ENCODE results near the gene COG2. TPM values are rescaled to one million over a fixed set of nuclear protein-coding genes. Genes with fewer than 3 reads are reported as not detected.

The COG2 gene
- total RNA-seq, 6 experiments from 2014 or later, result 17.0 to 23.0 (median 20.6) TPM

- Mint-ChIP-seq H3K36me3 (ENCODE audit: low read depth) (no peaks in the 10 kb centered on the region), H3K4me1 (ENCODE audit: low read depth) (peaks cover 12% of the 10 kb centered on the region; the same call in 1 of the 2 replicates), H3K27ac (no peak overlapping the region), H3K27me3 (ENCODE audit: insufficient read depth) (peaks cover 8% of the 10 kb centered on the region), H3K9me3 (no peaks in the 10 kb centered on the region), H3K4me3 (no peak overlapping the region)
- DNase-seq, result no peak
- no peak for TF ChIP-seq CTCF (IDR thresholded peaks at IDR 0.05)
These were observed 97.4 kb downstream of the COG2 start for GRCh38 chr1:230739564-230740290.

Other genes starting within 250 kb of the COG2 start
- under 1 TPM in 1 of 6 experiments, not detected in 5; 0.05 TPM for gene PGBD5, start 216.1 kb upstream of the COG2 start, total RNA-seq (2021; fragmentation: NEBNext Ultra II Directional; extraction: Animal tissue kit (Norgen Biotek cat#: 25700))
- under 1 TPM in 4 of 6 experiments, not detected in 2; 0.09 to 0.19 (median 0.13) TPM for gene AGT, start 71.6 kb downstream of the COG2 start, total RNA-seq (2021; fragmentation: NEBNext Ultra II Directional; extraction: Animal tissue kit (Norgen Biotek cat#: 25700))
- not detected for gene CAPN9, start 104.9 kb downstream of the COG2 start, total RNA-seq (2021; fragmentation: NEBNext Ultra II Directional; extraction: Animal tissue kit (Norgen Biotek cat#: 25700))
- 100 to 1,000 TPM in 1 of 6 experiments, 10 to 100 TPM in 5; 72.4 to 118 (median 88.4) TPM for gene C1orf198, start 226.0 kb downstream of the COG2 start, total RNA-seq (2021; fragmentation: NEBNext Ultra II Directional; extraction: Animal tissue kit (Norgen Biotek cat#: 25700))

All from HFFc6 (cell line).